IgD-negative memory B cell (primary cell): ENCODE measurements around the gene LMNA. TPM values are rescaled to one million over a fixed set of nuclear protein-coding genes. Genes with fewer than 3 reads are reported as not detected.
"Not testable (repeated sequence)": the region's sequence is repeated elsewhere in the genome, so short reads cannot be mapped to it uniquely, and the experiment has no call there.

Source experiments
- H3K27ac Mint-ChIP-seq, 3 donors: one replicate each; pipeline ENCODE4 v1.8.0; 2020 to 2022; ENCODE audit warnings: mild to moderate bottlenecking in 3 of 3, mixed read lengths in 3 of 3, moderate library complexity in 1 of 3
- H3K27me3 Mint-ChIP-seq: one replicate; pipeline ENCODE4 v1.8.0; 2021; ENCODE audit warnings: mixed read lengths
- H3K36me3 Mint-ChIP-seq: one replicate; pipeline ENCODE4 v1.8.0; 2020; ENCODE audit warnings: mild to moderate bottlenecking, mixed read lengths
- H3K4me1 Mint-ChIP-seq, 3 donors: one replicate each; pipeline ENCODE4 v1.8.0; 2020 to 2022; ENCODE audit warnings: mixed read lengths in 3 of 3, mild to moderate bottlenecking in 1 of 3
- H3K4me3 Mint-ChIP-seq, 4 donors: one replicate each; pipeline ENCODE4 v1.8.0; 2020 to 2022; ENCODE audit warnings: mild to moderate bottlenecking in 4 of 4, mixed read lengths in 4 of 4, moderate library complexity in 3 of 4
- H3K9me3 Mint-ChIP-seq, 3 donors: one replicate each; pipeline ENCODE4 v1.8.0; 2020 to 2021; ENCODE audit warnings: mixed read lengths in 3 of 3, mild to moderate bottlenecking in 1 of 3
- polyA plus RNA-seq: library from polyadenylated mRNA; unstranded; fragments of 300-500 nt; fragmentation: Illumina TruSeq; gene quantifications from one replicate; pipeline ENCODE4 v1.2.3, GENCODE V29; 2021

Gene LMNA
- polyA plus RNA-seq = 5.7 TPM

- H3K36me3 Mint-ChIP-seq = no peaks in the 10 kb centered on the region
- peaks cover 8 to 18% (median 14%) of the 10 kb centered on the region in 3 donors for H3K4me1 Mint-ChIP-seq
- peaks cover 23% of the 10 kb centered on the region for H3K27me3 Mint-ChIP-seq
- H3K9me3 Mint-ChIP-seq = no peaks in the 10 kb centered on the region
- peak within 1 kb of the TSS; percentile 90 to 96 (median 94) for H3K4me3 Mint-ChIP-seq
- peak within 1 kb of the TSS; percentile 86 to 97 (median 93) for H3K27ac Mint-ChIP-seq
Measured at GRCh38 chr1:156114101-156114918, at the start of gene LMNA. TSS of gene LMNA (plus strand) at chr1:156114711. CDS start at chr1:156114919, 208 bp downstream.

DNA sequence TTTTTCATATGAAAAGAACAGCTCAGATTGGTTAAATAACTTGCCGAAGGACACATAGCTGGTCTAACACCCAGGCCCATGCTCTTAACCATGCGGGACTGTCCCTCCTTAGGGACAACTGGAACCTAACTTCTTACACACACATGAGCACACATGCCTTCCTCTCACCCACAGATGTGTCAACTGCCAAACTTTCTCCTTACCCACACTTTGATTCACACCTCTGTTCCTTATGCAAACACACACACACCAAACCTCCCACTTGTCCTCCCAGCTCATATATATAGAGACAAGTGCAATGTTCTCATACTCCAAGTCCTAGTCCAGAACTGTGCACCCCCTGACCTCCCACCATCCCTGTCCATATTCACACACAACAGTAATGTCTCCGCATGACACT lies 49.3 kb upstream of the LMNA start:
- no peak overlapping the region for H3K4me3 Mint-ChIP-seq
- H3K27me3 Mint-ChIP-seq = peaks cover 4% of the 10 kb centered on the region
- H3K36me3 Mint-ChIP-seq = no peaks in the 10 kb centered on the region
- peaks cover 0 to 3% (median 0%) of the 10 kb centered on the region in 3 donors for H3K4me1 Mint-ChIP-seq
- peak overlapping the region in 1 of 3 donors; percentile 33 for H3K27ac Mint-ChIP-seq
- no peaks in the 10 kb centered on the region for H3K9me3 Mint-ChIP-seq

GRCh38 chr1:156065871-156066270 lies 48.6 kb upstream of the LMNA start:
- H3K27ac Mint-ChIP-seq = no peak overlapping the region

DNA sequence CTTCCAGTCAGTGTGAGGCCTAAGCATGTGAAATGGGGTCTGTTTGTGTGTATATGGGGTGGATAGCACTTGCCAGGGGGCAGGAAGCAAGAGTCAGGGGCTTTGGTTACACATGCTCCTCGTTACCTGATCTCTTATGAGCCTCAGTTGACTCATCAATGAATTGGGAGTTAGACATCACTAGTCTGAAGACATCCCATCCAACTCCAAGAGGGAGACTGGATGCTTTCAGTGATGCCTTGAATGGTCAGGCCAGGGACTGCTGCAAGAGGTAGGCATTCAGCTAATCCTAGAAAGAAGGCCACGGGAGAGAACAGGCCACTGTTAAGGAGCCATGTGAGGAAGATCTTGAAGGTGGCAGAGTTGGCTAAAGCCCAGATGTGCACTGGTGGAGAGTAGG lies 47.2 kb upstream of the LMNA start:
- Mint-ChIP-seq H3K9me3 (no peaks in the 10 kb centered on the region), H3K4me1 (peaks cover 0 to 3% (median 0%) of the 10 kb centered on the region in 3 donors), H3K36me3 (no peaks in the 10 kb centered on the region), H3K27me3 (peaks cover 4% of the 10 kb centered on the region), H3K27ac (no peak overlapping the region), H3K4me3 (no peak overlapping the region)

More at GRCh38 chr1:156065871-156066270, 48.6 kb upstream of the LMNA start:
- Mint-ChIP-seq H3K36me3 (no peaks in the 10 kb centered on the region), H3K9me3 (no peaks in the 10 kb centered on the region), H3K4me3 (no peak overlapping the region), H3K27me3 (peaks cover 4% of the 10 kb centered on the region), H3K4me1 (peaks cover 0 to 3% (median 0%) of the 10 kb centered on the region in 3 donors)

DNA sequence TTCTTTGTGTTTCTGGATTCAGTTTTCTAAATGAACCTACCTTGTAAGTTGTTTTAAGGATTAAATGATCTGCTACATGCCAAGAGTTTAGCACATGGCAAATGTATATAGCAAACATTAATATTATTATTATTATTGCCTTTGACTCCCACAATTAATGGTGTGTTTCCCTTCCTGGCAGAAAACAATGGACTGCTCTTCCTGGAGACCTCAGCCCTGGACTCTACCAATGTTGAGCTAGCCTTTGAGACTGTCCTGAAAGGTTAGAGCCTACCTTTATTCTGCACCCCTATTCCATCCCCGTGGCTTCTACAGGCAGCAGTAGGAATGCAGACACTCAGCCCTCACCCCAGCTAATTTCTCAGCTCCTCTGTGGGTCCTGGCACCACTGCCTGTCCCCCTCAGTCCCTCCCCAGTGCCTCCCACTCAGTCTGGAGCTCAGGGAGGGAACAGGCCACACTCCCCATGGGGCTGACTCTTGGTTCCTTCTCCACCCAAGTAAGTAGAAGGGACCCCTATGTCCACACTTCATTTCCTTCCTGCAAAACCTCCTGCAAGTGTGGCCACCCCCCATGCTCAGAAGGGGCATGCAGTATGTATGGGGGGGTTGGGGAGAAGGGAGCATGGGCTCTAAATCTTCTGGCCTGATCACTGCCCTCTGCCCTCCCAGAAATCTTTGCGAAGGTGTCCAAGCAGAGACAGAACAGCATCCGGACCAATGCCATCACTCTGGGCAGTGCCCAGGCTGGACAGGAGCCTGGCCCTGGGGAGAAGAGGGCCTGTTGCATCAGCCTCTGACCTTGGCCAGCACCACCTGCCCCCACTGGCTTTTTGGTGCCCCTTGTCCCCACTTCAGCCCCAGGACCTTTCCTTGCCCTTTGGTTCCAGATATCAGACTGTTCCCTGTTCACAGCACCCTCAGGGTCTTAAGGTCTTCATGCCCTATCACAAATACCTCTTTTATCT lies 44.7 kb upstream of the LMNA start:
- H3K36me3 Mint-ChIP-seq = no peaks in the 10 kb centered on the region
- no peak overlapping the region for H3K27ac Mint-ChIP-seq
- no peaks in the 10 kb centered on the region for H3K9me3 Mint-ChIP-seq
- H3K4me3 Mint-ChIP-seq = no peak overlapping the region
- H3K27me3 Mint-ChIP-seq = peaks cover 4% of the 10 kb centered on the region
- peaks cover 0 to 3% (median 0%) of the 10 kb centered on the region in 3 donors for H3K4me1 Mint-ChIP-seq

- H3K4me1 Mint-ChIP-seq = peaks cover 0 to 6% (median 0%) of the 10 kb centered on the region in 3 donors
- H3K9me3 Mint-ChIP-seq = no peaks in the 10 kb centered on the region
- H3K27me3 Mint-ChIP-seq = peaks cover 4% of the 10 kb centered on the region
- H3K27ac Mint-ChIP-seq = no peak overlapping the region
- peak overlapping the region in 1 of 4 donors; percentile 85 for H3K4me3 Mint-ChIP-seq
- H3K36me3 Mint-ChIP-seq = no peaks in the 10 kb centered on the region
Measured at GRCh38 chr1:156070548-156070947, 44.0 kb upstream of the LMNA start.

DNA sequence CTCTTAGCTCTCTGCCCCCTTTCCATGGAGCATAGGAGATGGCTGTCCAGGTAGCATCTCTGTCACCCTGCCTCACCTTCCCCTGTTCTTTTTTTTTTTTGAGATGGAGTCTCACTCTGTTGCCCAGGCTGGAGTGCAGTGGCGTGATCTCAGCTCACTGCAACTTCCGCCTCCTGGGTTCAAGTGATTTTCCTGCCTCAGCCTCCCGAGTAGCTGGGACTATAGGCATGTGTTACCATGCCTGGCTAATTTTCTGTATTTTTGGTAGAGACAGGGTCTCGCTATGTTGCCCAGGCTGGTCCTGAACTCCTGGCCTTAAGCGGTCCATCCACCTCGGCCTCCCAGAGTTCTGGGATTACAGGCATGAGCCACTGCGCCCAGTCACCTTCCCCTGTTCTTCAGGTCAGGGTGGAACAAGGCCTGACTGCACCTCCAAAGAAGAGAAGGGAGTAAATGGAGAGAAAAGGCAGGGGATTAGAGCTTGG lies 43.1 kb upstream of the LMNA start:
- H3K27ac Mint-ChIP-seq, H3K4me3 Mint-ChIP-seq: not testable (repeated sequence)
- peaks cover 0 to 11% (median 4%) of the 10 kb centered on the region in 3 donors for H3K4me1 Mint-ChIP-seq

GRCh38 chr1:156072251-156072650 lies 42.3 kb upstream of the LMNA start:
- peaks cover 0 to 11% (median 4%) of the 10 kb centered on the region in 3 donors for H3K4me1 Mint-ChIP-seq
- no peak overlapping the region for H3K27ac Mint-ChIP-seq
- H3K4me3 Mint-ChIP-seq = peak overlapping the region in 1 of 4 donors; percentile 32
- H3K9me3 Mint-ChIP-seq = no peaks in the 10 kb centered on the region
- peaks cover 3% of the 10 kb centered on the region for H3K27me3 Mint-ChIP-seq
- no peaks in the 10 kb centered on the region for H3K36me3 Mint-ChIP-seq

More for the DNA sequence above, 43.1 kb upstream of the LMNA start:
- not testable (repeated sequence) for H3K36me3 Mint-ChIP-seq, H3K27me3 Mint-ChIP-seq, H3K9me3 Mint-ChIP-seq

GRCh38 chr1:156073110-156073687 lies 41.3 kb upstream of the LMNA start:
- H3K27me3 Mint-ChIP-seq = no peaks in the 10 kb centered on the region

DNA sequence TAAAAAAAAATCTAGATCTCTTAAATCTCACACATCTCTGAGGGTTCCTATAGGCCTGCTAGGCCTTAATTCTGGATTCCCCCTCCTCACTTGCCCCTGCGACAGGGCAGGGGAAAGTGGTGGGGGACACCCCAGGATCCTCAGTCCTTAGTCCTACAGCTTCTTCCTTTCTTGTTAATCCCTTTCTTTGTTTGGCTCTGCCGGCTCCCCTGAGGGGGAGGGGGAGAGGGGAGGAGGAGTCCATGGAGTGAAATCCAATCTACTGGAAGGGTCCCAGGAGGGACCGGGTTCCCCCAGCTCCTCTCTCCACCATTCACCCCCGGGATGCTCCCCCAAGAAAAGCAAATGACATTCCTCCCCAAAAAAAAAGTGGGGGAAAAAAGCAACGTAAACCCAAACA lies 40.8 kb upstream of the LMNA start:
- no peaks in the 10 kb centered on the region for H3K27me3 Mint-ChIP-seq
- no peak overlapping the region for H3K27ac Mint-ChIP-seq
- H3K4me3 Mint-ChIP-seq = no peak overlapping the region
- H3K4me1 Mint-ChIP-seq = peaks cover 5 to 11% (median 8%) of the 10 kb centered on the region in 3 donors
- H3K9me3 Mint-ChIP-seq = no peaks in the 10 kb centered on the region
- no peaks in the 10 kb centered on the region for H3K36me3 Mint-ChIP-seq

More at GRCh38 chr1:156073110-156073687, 41.3 kb upstream of the LMNA start:
- Mint-ChIP-seq H3K36me3 (no peaks in the 10 kb centered on the region), H3K9me3 (no peaks in the 10 kb centered on the region), H3K27ac (no peak overlapping the region), H3K4me3 (no peak overlapping the region), H3K4me1 (peaks cover 5 to 11% (median 8%) of the 10 kb centered on the region in 3 donors)

GRCh38 chr1:156074661-156075060 lies 39.9 kb upstream of the LMNA start:
- H3K27me3 Mint-ChIP-seq = peaks cover 1% of the 10 kb centered on the region
- H3K4me3 Mint-ChIP-seq = peak overlapping the region in 1 of 4 donors; percentile 52
- peaks cover 7 to 12% (median 8%) of the 10 kb centered on the region in 3 donors for H3K4me1 Mint-ChIP-seq
- H3K27ac Mint-ChIP-seq = no peak overlapping the region
- H3K36me3 Mint-ChIP-seq = no peaks in the 10 kb centered on the region
- H3K9me3 Mint-ChIP-seq = no peaks in the 10 kb centered on the region

GRCh38 chr1:156075162-156075561 lies 39.3 kb upstream of the LMNA start:
- peak overlapping the region in 1 of 4 donors; percentile 89 for H3K4me3 Mint-ChIP-seq
- H3K9me3 Mint-ChIP-seq = no peaks in the 10 kb centered on the region
- H3K36me3 Mint-ChIP-seq = no peaks in the 10 kb centered on the region
- no peak overlapping the region for H3K27ac Mint-ChIP-seq
- H3K4me1 Mint-ChIP-seq = peaks cover 8 to 12% (median 9%) of the 10 kb centered on the region in 3 donors
- H3K27me3 Mint-ChIP-seq = peaks cover 3% of the 10 kb centered on the region

- H3K27ac Mint-ChIP-seq = peak overlapping the region in 2 of 3 donors; percentile 12 to 34
- H3K4me3 Mint-ChIP-seq = peak overlapping the region; percentile 64 to 95 (median 84)
- H3K4me1 Mint-ChIP-seq = peaks cover 8 to 12% (median 9%) of the 10 kb centered on the region in 3 donors
Measured at GRCh38 chr1:156075775-156076204, 38.7 kb upstream of the LMNA start.

More at GRCh38 chr1:156075775-156076204, 38.7 kb upstream of the LMNA start:
- Mint-ChIP-seq H3K27me3 (peaks cover 3% of the 10 kb centered on the region), H3K36me3 (no peaks in the 10 kb centered on the region), H3K9me3 (no peaks in the 10 kb centered on the region)
